Activated T-cell treated with anti-CD3 and anti-CD28 coated beads, Interleukin-2, amount 50 U/mL, for 48 hours (primary cell): ENCODE results near the gene ZNF277.
"Not testable (repeated sequence)": the region's sequence is repeated elsewhere in the genome, so short reads cannot be mapped to it uniquely, and the experiment has no call there.

Experiments used
- DNase-seq, 2 experiments: peaks; one replicate each; pipeline ENCODE4 v3.0.0-alpha.2; 2020

ZNF277 gene

GRCh38 chr7:112212571-112212970, 6.1 kb downstream of the ZNF277 start:
- DNase-seq: no peak

DNA sequence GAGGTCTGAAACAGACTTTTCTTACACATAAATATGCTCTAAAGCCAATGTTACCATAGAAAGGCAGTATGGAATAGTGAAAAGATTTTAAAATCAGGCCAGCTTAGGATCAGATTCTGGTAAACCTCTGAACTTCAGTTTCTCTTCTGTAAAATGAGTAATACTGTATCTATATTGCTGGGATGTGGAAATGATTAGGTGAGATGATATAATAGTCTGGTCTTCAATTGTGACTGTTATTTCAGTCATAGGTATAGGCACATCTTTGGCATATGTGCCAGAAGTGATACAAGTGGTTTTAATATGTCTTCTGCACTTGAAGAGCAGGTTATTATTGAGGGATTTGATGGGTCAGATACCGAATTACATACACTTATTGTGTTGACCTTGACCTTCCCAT, 7.2 kb downstream of the ZNF277 start:
- DNase-seq: no peak

GRCh38 chr7:112214268-112214667, 7.8 kb downstream of the ZNF277 start:
- DNase-seq: no peak

GRCh38 chr7:112214883-112215282, 8.4 kb downstream of the ZNF277 start:
- no peak for DNase-seq

- no peak for DNase-seq
Observed at GRCh38 chr7:112215787-112216186, 9.3 kb downstream of the ZNF277 start.

GRCh38 chr7:112220877-112221434, 14.5 kb downstream of the ZNF277 start:
- DNase-seq: no peak

- no peak for DNase-seq
Observed at GRCh38 chr7:112223310-112223709, 16.8 kb downstream of the ZNF277 start.

- no peak for DNase-seq
Observed at GRCh38 chr7:112224186-112224585, 17.7 kb downstream of the ZNF277 start.

- DNase-seq: no peak
Observed at GRCh38 chr7:112225006-112225405, 18.5 kb downstream of the ZNF277 start.

DNA sequence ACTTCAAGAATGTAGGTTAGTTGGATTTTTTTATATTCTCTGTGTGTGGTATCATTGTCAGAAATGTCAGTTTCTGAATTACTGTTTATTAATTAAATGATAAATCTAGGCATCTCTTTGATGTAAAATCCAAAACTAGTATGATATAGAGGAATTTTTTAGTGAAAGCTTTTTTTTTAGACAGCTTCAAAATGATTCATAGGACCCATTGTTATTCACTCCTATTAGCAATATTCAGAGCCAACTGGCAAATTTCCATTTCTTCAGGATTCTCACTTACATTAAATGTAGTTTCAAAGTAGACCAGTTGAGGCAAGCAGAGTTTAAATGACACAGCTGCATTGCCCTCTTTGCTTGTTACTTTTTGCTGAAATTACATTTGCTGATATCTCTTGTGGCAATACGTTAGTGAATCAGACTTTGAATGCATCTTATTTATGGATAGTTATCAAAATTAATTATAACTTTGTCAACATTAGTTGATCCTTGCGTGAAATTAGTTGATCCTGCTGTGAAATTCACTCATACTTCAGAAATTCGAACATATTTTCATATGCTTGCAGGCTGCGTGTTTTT, 20.3 kb downstream of the ZNF277 start:
- DNase-seq: no peak

GRCh38 chr7:112228632-112229031, 22.1 kb downstream of the ZNF277 start:
- no peak for DNase-seq

GRCh38 chr7:112232212-112232978, 25.9 kb downstream of the ZNF277 start:
- DNase-seq: no peak

GRCh38 chr7:112233048-112233697, 26.7 kb downstream of the ZNF277 start:
- no peak for DNase-seq

DNA sequence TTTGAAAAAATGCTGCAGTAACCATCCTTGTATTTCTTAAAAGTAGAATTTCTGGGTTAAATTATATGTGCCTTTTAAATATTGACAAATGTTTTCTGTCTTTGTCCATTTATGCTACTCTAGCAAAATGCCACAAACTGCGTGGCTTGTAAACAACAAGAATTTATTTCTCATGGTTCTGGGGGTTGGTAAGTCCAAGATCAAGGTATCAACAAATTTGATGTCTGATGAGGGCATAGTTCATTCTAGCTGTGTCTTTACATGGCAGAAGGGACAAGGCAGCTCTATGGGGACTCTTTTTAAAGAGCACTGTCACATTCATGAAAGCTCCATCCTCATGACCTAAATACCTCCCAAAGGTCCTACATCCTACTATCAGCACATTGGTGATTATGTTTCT, 27.7 kb downstream of the ZNF277 start:
- DNase-seq: no peak

GRCh38 chr7:112236597-112236996, 30.1 kb downstream of the ZNF277 start:
- DNase-seq: no peak

DNA sequence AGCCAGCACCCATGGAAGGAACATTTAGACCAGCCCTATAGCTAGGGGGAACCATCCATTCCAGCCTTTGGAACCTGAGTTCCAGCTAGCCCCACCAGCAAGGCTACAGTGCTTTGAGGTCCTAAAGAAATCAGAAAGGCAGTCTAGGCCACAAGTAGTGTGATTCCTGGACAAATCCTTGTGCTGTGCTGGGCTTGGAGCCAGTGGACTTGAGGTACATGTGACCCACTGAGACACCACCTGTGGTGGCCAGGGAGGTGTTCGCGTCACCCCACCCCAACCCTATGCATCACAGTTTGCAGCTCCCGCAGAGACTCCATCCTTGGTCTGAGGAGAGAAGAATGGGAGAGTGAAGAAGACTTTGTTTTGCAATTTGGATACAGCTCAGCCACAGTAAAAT, 31.8 kb downstream of the ZNF277 start:
- no peak for DNase-seq

DNA sequence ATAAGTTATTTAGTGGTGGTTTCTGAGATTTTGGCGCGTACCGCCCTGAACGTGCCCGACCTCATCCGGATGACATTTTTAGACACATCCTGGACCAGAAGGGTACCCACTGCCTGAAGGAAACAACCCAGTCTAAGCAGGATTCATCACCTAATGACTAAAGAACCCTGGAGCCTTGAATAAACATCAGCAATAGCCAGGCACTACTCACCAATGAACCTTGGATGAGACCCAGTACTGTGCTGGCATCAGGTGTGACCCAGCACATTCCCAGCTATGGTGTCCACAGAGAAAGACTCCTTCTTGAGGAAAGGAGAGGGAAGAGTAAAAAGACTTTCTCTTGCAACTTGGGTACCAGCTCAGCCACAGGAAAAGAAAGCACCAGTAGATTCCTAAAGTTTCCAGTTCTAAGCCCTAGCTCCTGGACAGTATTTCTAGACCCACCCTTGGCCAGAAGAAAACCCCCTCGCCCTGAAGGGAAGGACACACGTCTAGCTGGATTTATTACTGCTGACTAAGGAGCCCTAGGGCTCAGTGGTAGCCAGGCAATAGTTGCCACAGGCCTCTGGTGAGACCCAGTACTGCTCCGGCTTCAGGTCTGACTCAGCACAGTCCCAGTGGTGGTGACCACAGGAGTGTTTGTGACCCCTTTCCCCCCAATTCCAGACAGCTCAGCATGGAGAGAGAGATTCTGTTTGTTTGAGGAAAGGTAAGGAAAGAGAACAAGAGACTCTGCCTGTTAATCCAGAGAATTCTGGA, 32.5 kb downstream of the ZNF277 start:
- no peak for DNase-seq

- DNase-seq: no peak
Observed at GRCh38 chr7:112248598-112248997, 42.1 kb downstream of the ZNF277 start.

DNA sequence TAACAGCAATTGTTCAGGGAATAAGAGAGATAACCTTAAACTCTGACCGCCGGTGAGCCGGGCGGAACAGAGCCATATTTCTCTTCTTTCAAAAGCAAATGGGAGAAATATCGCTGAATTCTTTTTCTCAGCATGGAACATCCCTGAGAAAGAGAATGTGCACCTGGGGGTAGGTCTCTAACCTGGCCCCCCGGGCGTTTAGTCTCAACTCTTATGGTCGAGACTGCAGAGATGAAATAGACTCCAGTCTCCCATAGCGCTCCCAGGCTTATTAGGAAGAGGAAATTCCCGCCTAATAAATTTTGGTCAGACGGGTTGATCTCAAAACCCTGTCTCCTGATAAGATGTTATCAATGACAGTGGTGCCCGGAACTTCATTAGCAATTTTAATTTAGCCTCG, 43.5 kb downstream of the ZNF277 start:
- not testable (repeated sequence) for DNase-seq

- no peak for DNase-seq
Observed at GRCh38 chr7:112252141-112252540, 45.6 kb downstream of the ZNF277 start.

- no peak for DNase-seq
Observed at GRCh38 chr7:112252691-112253090, 46.2 kb downstream of the ZNF277 start.

- no peak for DNase-seq
Observed at GRCh38 chr7:112254156-112254555, 47.7 kb downstream of the ZNF277 start.

GRCh38 chr7:112254709-112255387, 48.4 kb downstream of the ZNF277 start:
- no peak for DNase-seq
